ENCODE measurements around the gene PRKAG2. TPM values are rescaled to one million over a fixed set of nuclear protein-coding genes. Genes with fewer than 3 reads are reported as not detected.
"Not testable (repeated sequence)": the region's sequence is repeated elsewhere in the genome, so short reads cannot be mapped to it uniquely, and the experiment has no call there.

The PRKAG2 gene
- total RNA-seq, 2 experiments from 2014 or later = 39.3 to 42.3 TPM

- POLR2A ChIA-PET = no interaction called here
- intact Hi-C loops (cut with DNase I, micrococcal nuclease) = no loop called here
Observed at GRCh38 chr7:151752037-151752436, 124.9 kb downstream of the PRKAG2 start.

GRCh38 chr7:151748733-151749132, 128.2 kb downstream of the PRKAG2 start:
- H3K27ac Mint-ChIP-seq = no peak overlapping the region
- Histone ChIP-seq H3K9me3 (ENCODE audit: control insufficient read depth in 1 of 2, insufficient read depth in 1 of 2, low read length in 2 of 2) (no peaks in the 10 kb centered on the region), H3K36me3 (ENCODE audit: insufficient read depth, low read length) (peaks cover 3% of the 10 kb centered on the region), H3K4me1 (ENCODE audit: insufficient read depth, low read length) (peaks cover 3% of the 10 kb centered on the region), H3K27ac (ENCODE audit: low read depth in 1 of 2, low read length in 2 of 2) (no peak overlapping the region), H3K4me3 (ENCODE audit: low read length) (no peak overlapping the region), H3K27me3 (ENCODE audit: control insufficient read depth in 1 of 2, insufficient read depth in 2 of 2, low read length in 2 of 2) (no peaks in the 10 kb centered on the region)
- ChIA-PET CTCF (interaction anchor here (0.7 kb wide), 1 partner anchor 11 kb away, joined by 3 read pairs; no protein-coding TSS in a partner anchor), POLR2A (interaction anchor here (0.6 kb wide), 1 partner anchor 299 kb away, joined by 3 read pairs; no protein-coding TSS in a partner anchor)
- peaks cover under 1% of the 10 kb centered on the region for H3K4me1 Mint-ChIP-seq (ENCODE audit: low read depth)
- peaks cover 4% of the 10 kb centered on the region for H3K36me3 Mint-ChIP-seq (ENCODE audit: low read depth)
- intact Hi-C loops (cut with DNase I, micrococcal nuclease) = no loop called here
- no peak for ATAC-seq (ENCODE audit: poor library complexity)
- H3K9me3 Mint-ChIP-seq = no peaks in the 10 kb centered on the region
- no peak for DNase-seq
- H3K4me3 Mint-ChIP-seq = no peak overlapping the region
- TF ChIP-seq CTCF (IDR thresholded peaks at IDR 0.05) = no peak
- H3K27me3 Mint-ChIP-seq = no peaks in the 10 kb centered on the region

More at GRCh38 chr7:151752037-151752436, 124.9 kb downstream of the PRKAG2 start:
- H3K9me3 ChIP-seq (ENCODE audit: control insufficient read depth in 1 of 2, insufficient read depth in 1 of 2, low read length in 2 of 2) = no peaks in the 10 kb centered on the region
- no peak overlapping the region for H3K4me3 Mint-ChIP-seq
- H3K36me3 ChIP-seq (ENCODE audit: insufficient read depth, low read length) = no peaks in the 10 kb centered on the region
- DNase-seq (no peak), ATAC-seq (ENCODE audit: poor library complexity) (no peak)
- no peak for TF ChIP-seq CTCF (IDR thresholded peaks at IDR 0.05)
- peaks cover 20% of the 10 kb centered on the region for H3K4me1 Mint-ChIP-seq (ENCODE audit: low read depth)
- H3K27ac ChIP-seq (ENCODE audit: low read depth in 1 of 2, low read length in 2 of 2) = no peak overlapping the region
- peaks cover 21% of the 10 kb centered on the region for H3K4me1 ChIP-seq (ENCODE audit: insufficient read depth, low read length)
- H3K4me3 ChIP-seq (ENCODE audit: low read length) = no peak overlapping the region
- H3K9me3 Mint-ChIP-seq = no peaks in the 10 kb centered on the region
- peaks cover 8% of the 10 kb centered on the region for H3K36me3 Mint-ChIP-seq (ENCODE audit: low read depth)
- no peaks in the 10 kb centered on the region for H3K27me3 ChIP-seq (ENCODE audit: control insufficient read depth in 1 of 2, insufficient read depth in 2 of 2, low read length in 2 of 2)
- no peaks in the 10 kb centered on the region for H3K27me3 Mint-ChIP-seq
- CTCF ChIA-PET = no interaction called here
- no peak overlapping the region for H3K27ac Mint-ChIP-seq

GRCh38 chr7:151748021-151748420, 128.9 kb downstream of the PRKAG2 start:
- H3K27ac Mint-ChIP-seq; H3K4me1 Mint-ChIP-seq (ENCODE audit: low read depth); DNase-seq; H3K9me3 Mint-ChIP-seq; H3K4me1 ChIP-seq (ENCODE audit: insufficient read depth, low read length); intact Hi-C loops (cut with DNase I, micrococcal nuclease); H3K4me3 Mint-ChIP-seq; POLR2A ChIA-PET; H3K27me3 Mint-ChIP-seq; ATAC-seq (ENCODE audit: poor library complexity); H3K36me3 Mint-ChIP-seq (ENCODE audit: low read depth); H3K4me3 ChIP-seq (ENCODE audit: low read length); H3K27me3 ChIP-seq (ENCODE audit: control insufficient read depth in 1 of 2, insufficient read depth in 2 of 2, low read length in 2 of 2); H3K9me3 ChIP-seq (ENCODE audit: control insufficient read depth in 1 of 2, insufficient read depth in 1 of 2, low read length in 2 of 2); H3K27ac ChIP-seq (ENCODE audit: low read depth in 1 of 2, low read length in 2 of 2); H3K36me3 ChIP-seq (ENCODE audit: insufficient read depth, low read length): not testable (repeated sequence)
- CTCF ChIA-PET = interaction anchor here (1.1 kb wide), 1 partner anchor 11 kb away, joined by 4 read pairs; no protein-coding TSS in a partner anchor

GRCh38 chr7:151745706-151746105, 131.2 kb downstream of the PRKAG2 start:
- peaks cover 6% of the 10 kb centered on the region for H3K4me1 ChIP-seq (ENCODE audit: insufficient read depth, low read length)
- no peak overlapping the region for H3K4me3 Mint-ChIP-seq
- TF ChIP-seq CTCF (IDR thresholded peaks at IDR 0.05) = no peak
- H3K9me3 ChIP-seq (ENCODE audit: control insufficient read depth in 1 of 2, insufficient read depth in 1 of 2, low read length in 2 of 2) = no peaks in the 10 kb centered on the region
- CTCF ChIA-PET = no interaction called here
- H3K9me3 Mint-ChIP-seq = no peaks in the 10 kb centered on the region
- H3K27me3 Mint-ChIP-seq = no peaks in the 10 kb centered on the region
- intact Hi-C loops (cut with DNase I, micrococcal nuclease) = no loop called here
- no peak overlapping the region for H3K27ac Mint-ChIP-seq
- POLR2A ChIA-PET = no interaction called here
- no peak overlapping the region for H3K4me3 ChIP-seq (ENCODE audit: low read length)
- H3K36me3 ChIP-seq (ENCODE audit: insufficient read depth, low read length) = peaks cover 3% of the 10 kb centered on the region
- H3K4me1 Mint-ChIP-seq (ENCODE audit: low read depth) = peaks cover 12% of the 10 kb centered on the region
- DNase-seq = no peak
- H3K27ac ChIP-seq (ENCODE audit: low read depth in 1 of 2, low read length in 2 of 2) = no peak overlapping the region
- ATAC-seq (ENCODE audit: poor library complexity) = no peak
- H3K36me3 Mint-ChIP-seq (ENCODE audit: low read depth) = peaks cover 10% of the 10 kb centered on the region
- no peaks in the 10 kb centered on the region for H3K27me3 ChIP-seq (ENCODE audit: control insufficient read depth in 1 of 2, insufficient read depth in 2 of 2, low read length in 2 of 2)
